Measurements from ENCODE around the gene CYP4F11.

GRCh38 chr19:15897026-15897737, 37.1 kb downstream of the CYP4F11 start:
- no peak for TF ChIP-seq REST (IDR thresholded peaks at IDR 0.05; ENCODE audit: insufficient read depth in 1 of 2, low read depth in 2 of 2, low read length in 1 of 2)
- TF ChIP-seq CTCF (IDR thresholded peaks at IDR 0.05): no peak
